Germinal center (tissue), 1 donor: ENCODE data around the gene OR4Q3.
"Not testable (repeated sequence)": the region's sequence is repeated elsewhere in the genome, so short reads cannot be mapped to it uniquely, and the experiment has no call there.

Source experiments
- DNase-seq: peaks from one replicate; pipeline ENCODE4 v3.0.0; 2012; ENCODE audit warnings: mixed read lengths, low spot score

OR4Q3 gene

GRCh38 chr14:19743256-19743655, at the start of gene OR4Q3:
Gene OR4Q3, plus strand, starts transcription at chr14:19743571.
- DNase-seq: no peak

- no peak for DNase-seq
Observed at GRCh38 chr14:19729359-19729758, 14.0 kb upstream of the OR4Q3 start.

- no peak for DNase-seq
Observed at GRCh38 chr14:19729763-19730162, 13.6 kb upstream of the OR4Q3 start.

GRCh38 chr14:19733893-19734292, 9.5 kb upstream of the OR4Q3 start:
- not testable (repeated sequence) for DNase-seq

- DNase-seq: not testable (repeated sequence)
Observed at GRCh38 chr14:19752316-19752715, 8.9 kb downstream of the OR4Q3 start.

GRCh38 chr14:19754172-19754571, 10.8 kb downstream of the OR4Q3 start:
- DNase-seq: no peak

GRCh38 chr14:19771491-19771890, 28.1 kb downstream of the OR4Q3 start:
- not testable (repeated sequence) for DNase-seq

- DNase-seq: no peak
Observed at GRCh38 chr14:19771895-19772430, 28.6 kb downstream of the OR4Q3 start.

GRCh38 chr14:19772454-19772853, 29.1 kb downstream of the OR4Q3 start:
- DNase-seq: not testable (repeated sequence)

GRCh38 chr14:19773204-19773603, 29.8 kb downstream of the OR4Q3 start, which contains the start of gene OR4M1:
Gene OR4M1, plus strand, starts transcription at chr14:19773504. Its CDS starts 6,819 bp downstream, at chr14:19780323.
- not testable (repeated sequence) for DNase-seq

GRCh38 chr14:19775587-19775986, 32.2 kb downstream of the OR4Q3 start:
- DNase-seq: no peak

GRCh38 chr14:19785848-19786247, 42.5 kb downstream of the OR4Q3 start:
- not testable (repeated sequence) for DNase-seq

- not testable (repeated sequence) for DNase-seq
Observed at GRCh38 chr14:19787318-19787717, 43.9 kb downstream of the OR4Q3 start.

- not testable (repeated sequence) for DNase-seq
Observed at GRCh38 chr14:19788150-19788549, 44.8 kb downstream of the OR4Q3 start.

- not testable (repeated sequence) for DNase-seq
Observed at GRCh38 chr14:19796520-19797108, 53.2 kb downstream of the OR4Q3 start.
